GM19452 (cell line): ENCODE results near the gene CALHM3.
"Not testable (repeated sequence)": the region's sequence is repeated elsewhere in the genome, so short reads cannot be mapped to it uniquely, and the experiment has no call there.

Experiments
- ATAC-seq: cut with Tn5 transposase; IDR thresholded peaks from one replicate; pipeline ENCODE4 v1.9.1; 2021; ENCODE audit not compliant: unreplicated experiment

Gene CALHM3

DNA sequence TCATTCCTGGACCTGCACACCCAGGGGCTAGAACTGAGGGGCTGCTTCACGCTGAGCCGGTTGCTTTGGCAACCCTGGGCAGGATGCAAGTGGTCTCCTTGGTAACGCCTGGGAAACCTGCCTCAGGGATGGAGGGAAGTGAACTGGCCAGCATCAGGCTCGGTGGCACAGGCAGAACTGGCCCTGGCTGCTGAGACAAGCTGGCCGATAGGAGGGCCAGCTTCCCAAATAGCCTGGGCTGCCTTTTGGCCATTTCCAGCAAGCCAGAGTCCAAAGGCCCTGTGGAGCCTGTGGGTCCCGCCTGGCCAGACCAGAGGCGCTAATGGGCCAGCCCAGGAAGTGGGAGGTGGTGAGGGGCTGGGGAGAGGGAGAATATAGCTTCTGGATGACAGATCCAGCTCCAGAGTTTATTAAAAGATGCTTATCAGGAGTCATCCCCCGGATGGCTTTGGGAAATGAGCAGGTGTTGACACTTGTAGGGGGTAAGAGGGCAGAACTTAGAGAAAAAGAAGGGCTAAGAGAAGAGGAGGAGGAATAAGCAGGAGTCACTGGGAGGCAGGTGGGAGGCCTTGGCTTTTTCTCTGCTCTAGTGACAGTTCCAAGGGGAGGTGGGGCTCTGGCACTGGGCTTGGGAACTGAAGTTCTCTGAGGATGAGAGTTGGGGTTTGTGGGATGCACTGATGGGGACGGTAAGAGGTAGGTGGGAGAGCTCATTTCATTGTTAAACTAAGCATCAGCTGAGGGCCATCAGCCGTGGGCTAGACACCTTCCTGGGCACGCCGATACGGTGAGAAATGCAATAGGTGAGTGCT is 24.0 kb upstream of the CALHM3 start:
- no peak for ATAC-seq

GRCh38 chr10:103501186-103501585 is 22.1 kb upstream of the CALHM3 start:
- no peak for ATAC-seq

GRCh38 chr10:103500481-103500880 is 21.4 kb upstream of the CALHM3 start:
- no peak for ATAC-seq

GRCh38 chr10:103499881-103500280 is 20.8 kb upstream of the CALHM3 start:
- no peak for ATAC-seq

DNA sequence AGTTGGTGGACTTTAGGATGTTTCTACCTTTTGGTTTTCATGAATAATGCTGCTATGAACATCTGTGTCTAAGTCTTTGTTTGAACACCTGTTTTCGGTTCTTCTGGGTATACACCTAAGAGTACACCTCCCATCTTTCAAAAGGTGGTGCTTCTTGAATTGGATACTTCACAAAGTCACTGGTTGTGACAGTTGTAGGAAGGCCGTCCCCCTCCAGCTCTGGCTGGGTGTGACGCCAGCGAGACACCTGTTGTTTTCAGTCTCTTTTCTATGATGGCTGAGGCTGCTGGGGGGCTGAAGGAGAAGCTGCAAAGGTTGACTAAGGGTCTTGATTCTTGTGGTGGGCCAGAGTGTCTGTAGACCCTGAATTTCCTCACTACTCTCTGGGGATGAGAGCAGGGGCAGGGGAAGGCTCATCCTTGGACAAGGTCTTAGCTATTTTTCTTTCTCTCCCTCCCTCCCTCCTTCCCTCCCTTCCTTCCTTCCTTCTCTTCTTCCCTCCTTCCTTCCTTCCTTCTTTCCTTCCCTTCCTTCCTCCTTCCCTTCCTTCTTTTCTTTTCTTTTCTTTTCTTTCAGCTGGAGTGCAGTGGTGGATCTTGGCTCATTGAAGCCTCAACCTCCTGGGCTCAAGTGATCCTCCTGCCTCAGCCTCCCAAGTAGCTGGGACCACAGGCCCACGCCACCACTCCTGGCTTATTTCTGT is 20.0 kb upstream of the CALHM3 start:
- no peak for ATAC-seq

GRCh38 chr10:103497161-103497915 is 18.3 kb upstream of the CALHM3 start:
- no peak for ATAC-seq

DNA sequence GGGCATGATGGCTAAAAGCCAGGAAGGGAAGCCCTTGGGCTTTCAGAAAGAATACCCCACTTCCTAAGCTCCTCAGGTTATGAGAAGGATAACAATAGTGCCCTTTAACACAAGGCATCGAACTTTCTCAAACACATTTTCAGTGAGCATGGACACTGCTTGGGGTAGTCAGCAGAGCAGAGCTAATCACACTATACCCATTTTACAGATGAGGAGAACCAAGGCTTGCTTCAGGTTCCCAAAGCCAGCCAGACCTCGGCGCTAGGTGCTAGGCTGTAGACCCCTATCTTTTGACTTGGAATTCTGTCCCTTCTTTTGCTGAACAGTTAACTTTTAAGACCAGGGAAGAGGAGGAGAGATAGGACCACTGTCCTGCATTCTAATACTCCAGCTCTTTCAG is 16.3 kb upstream of the CALHM3 start:
- ATAC-seq = no peak

- ATAC-seq = no peak
Observed at GRCh38 chr10:103493916-103494877, 15.2 kb upstream of the CALHM3 start.

DNA sequence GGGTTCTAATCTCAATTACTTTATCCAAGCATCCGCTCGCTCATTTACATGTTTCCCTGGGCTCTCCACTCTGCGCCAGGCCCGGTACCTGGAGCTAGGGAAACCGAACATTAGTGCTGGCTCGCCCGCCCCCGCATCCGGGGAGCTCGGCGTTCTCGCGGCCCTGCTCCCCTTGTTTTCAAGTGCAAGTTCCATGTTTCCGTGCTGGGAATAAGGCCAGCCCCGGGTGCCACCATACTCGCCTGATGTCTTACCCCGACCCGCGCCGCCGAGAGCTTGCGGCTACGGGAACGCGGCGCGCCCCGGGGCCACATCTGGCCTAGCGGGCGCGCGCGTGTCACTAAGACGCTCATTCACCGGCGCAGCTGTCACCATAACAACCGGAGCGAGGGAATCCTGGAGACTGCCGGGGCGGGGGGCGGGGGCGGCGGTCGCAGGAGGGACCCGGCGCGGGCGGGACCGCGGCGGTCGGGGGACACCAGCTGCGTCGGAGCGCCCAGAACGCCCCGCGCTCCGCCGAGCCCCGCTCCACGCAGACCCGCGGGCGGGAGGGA is 14.4 kb upstream of the CALHM3 start, which contains the start of gene NEURL1:
Gene NEURL1 (plus strand): TSS at position 344 of the 554 bp plus-strand sequence. CDS start 683 bp downstream, outside the sequence.
- no peak for ATAC-seq

- no peak for ATAC-seq
Observed at GRCh38 chr10:103492655-103493261, 13.7 kb upstream of the CALHM3 start.

DNA sequence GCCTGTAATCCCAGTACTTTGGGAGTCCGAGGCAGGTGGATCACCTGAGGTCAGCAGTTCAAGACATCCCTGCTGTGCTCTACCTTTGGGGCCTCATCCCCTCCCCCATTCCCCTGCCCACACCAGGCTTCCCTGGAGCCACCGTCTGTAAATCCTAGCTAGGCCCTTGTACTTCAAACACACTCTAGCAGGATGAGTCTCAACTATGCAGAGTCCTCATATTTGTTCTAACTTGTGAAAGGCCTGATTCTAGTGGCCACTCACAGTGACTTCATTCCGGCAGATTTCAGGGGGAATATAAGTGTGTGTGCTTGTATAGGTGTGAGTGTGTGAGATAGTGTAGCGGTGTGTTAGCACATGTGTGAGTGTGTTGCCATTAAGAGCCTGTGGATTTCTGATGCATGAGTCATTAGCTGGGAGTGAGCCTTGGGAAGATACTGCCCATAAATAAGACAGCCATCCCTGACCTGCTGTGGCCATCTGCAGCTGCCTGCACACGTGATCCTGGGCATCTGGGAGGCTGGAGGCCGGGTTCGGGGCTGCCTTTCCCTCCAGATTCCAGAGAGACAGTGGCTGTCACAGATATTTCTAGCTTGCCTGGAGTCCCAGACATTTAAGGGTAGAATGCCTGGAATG is 12.8 kb upstream of the CALHM3 start:
- ATAC-seq = no peak

DNA sequence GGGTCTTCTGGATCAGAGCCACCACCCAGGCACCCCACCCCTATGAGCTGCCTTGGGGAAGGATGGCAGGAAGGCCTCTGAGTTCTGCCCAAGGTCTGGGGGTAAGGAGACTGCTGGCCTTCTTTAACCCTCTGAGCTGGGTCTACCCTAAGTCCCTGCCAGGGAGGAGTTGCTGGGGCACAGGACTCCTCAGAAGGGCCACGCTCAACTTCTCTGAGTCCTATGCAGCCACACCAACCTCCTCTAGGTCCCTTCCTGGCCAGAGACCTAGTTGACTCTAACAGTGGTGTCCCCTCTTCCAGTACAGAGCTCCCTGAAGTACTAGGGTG is 11.9 kb upstream of the CALHM3 start:
- ATAC-seq = peak; percentile 10

DNA sequence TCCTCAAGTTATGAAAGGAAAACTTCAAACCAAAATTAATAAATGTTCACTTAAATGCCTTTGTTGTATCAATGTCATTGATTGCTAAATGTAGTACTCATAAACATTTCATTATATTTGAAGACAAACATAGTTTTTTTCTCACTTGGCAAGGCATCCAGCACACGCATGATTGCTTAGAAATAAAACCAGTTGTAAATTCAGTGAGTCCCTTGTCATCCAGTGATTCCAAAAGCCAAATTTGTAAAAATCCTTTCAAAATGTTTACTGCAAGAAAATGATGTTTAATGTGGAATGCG is 8.3 kb upstream of the CALHM3 start:
- ATAC-seq = no peak

GRCh38 chr10:103486635-103487409 is 7.8 kb upstream of the CALHM3 start:
- ATAC-seq = not testable (repeated sequence)

GRCh38 chr10:103481974-103482531 is 3.0 kb upstream of the CALHM3 start:
- ATAC-seq = no peak

DNA sequence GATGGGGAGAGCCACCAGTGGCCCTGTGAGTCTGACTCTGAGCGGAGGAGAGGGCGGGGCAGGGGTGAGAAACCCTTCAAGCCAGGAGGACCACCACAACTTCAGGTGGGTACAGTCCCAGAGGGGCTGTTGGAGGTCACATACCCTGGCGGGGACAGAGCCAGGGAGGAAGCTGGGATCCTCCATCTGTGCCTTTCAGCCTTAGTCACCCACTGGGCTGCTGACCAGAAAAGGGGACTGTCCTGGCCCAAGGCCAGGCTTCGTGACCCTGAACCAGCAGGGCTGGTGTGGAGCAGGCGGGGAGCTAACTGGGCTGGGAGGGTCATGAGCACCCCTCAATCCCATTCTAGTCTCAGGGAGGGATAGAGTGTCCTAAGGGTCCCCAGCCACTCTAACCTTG is 1.5 kb upstream of the CALHM3 start:
- no peak for ATAC-seq

GRCh38 chr10:103478671-103479070 is 369 bp downstream of the CALHM3 start:
- ATAC-seq = no peak

GRCh38 chr10:103476046-103476768 is 2.8 kb downstream of the CALHM3 start:
- no peak for ATAC-seq
